Nephron progenitor cell (in vitro differentiated cells): Measurements from ENCODE around the gene CSN3.

ENCODE experiments used
- DNase-seq: peaks from one replicate; pipeline ENCODE4 v3.0.0; 2021
- H3K27ac Mint-ChIP-seq: 2 replicates; pipeline ENCODE4 v1.8.0; 2021; ENCODE audit warnings: mild to moderate bottlenecking, moderate library complexity, mixed read lengths
- H3K27me3 Mint-ChIP-seq: 2 replicates; pipeline ENCODE4 v1.8.0; 2021; ENCODE audit warnings: mild to moderate bottlenecking, low read depth, mixed read lengths; ENCODE audit not compliant: poor library complexity
- H3K36me3 Mint-ChIP-seq: 2 replicates; pipeline ENCODE4 v1.8.0; 2021; ENCODE audit warnings: low read depth, mixed read lengths
- H3K4me1 Mint-ChIP-seq: 2 replicates; pipeline ENCODE4 v1.8.0; 2021; ENCODE audit warnings: mixed read lengths
- H3K4me3 Mint-ChIP-seq: 2 replicates; pipeline ENCODE4 v1.8.0; 2021; ENCODE audit warnings: mild to moderate bottlenecking, moderate library complexity, mixed read lengths
- H3K9me3 Mint-ChIP-seq: 2 replicates; pipeline ENCODE4 v1.8.0; 2021; ENCODE audit warnings: mild to moderate bottlenecking, moderate library complexity, mixed read lengths
- TF ChIP-seq, protein P1 (sequence below): fragments of 200-600 bp; sonication (generic); IDR thresholded peaks from 2 replicates; pipeline ENCODE4 v1.5.0; 2021; ENCODE audit warnings: antibody characterized with exemption

Gene CSN3

DNA sequence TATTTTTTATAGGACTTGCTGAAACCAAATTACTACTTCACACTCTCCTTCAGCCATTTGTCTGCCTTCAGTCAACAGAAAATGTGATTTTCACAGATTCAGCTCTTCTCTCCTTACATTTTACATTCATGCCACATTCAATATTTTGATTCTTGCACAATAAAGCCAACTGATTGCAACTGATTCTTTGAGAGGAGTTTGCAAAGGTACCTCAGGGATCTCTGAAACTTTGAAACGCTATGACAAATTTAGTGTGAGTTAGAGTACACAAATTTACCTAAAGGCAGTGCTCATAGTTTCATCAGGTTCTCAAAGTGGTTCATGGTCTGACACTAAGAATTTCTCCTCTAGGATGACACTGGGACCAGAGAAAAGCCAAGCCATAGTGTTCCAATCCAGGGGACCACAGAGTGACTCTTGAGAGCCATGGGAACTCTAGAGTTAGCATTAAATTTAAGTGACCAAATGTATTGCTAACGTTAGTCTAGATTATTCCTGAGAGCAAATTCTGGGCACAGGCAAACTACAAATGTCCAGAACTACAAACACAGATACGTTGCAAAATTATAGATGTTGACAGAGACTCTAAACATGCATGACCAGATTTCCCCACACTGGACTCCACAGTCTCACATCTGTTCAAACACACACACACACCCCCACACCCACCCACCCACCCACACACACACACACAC, 9.0 kb downstream of the CSN3 start:
- no peaks in the 10 kb centered on the region for H3K9me3 Mint-ChIP-seq
- H3K27ac Mint-ChIP-seq = no peak overlapping the region
- TF ChIP-seq, protein P1, sequence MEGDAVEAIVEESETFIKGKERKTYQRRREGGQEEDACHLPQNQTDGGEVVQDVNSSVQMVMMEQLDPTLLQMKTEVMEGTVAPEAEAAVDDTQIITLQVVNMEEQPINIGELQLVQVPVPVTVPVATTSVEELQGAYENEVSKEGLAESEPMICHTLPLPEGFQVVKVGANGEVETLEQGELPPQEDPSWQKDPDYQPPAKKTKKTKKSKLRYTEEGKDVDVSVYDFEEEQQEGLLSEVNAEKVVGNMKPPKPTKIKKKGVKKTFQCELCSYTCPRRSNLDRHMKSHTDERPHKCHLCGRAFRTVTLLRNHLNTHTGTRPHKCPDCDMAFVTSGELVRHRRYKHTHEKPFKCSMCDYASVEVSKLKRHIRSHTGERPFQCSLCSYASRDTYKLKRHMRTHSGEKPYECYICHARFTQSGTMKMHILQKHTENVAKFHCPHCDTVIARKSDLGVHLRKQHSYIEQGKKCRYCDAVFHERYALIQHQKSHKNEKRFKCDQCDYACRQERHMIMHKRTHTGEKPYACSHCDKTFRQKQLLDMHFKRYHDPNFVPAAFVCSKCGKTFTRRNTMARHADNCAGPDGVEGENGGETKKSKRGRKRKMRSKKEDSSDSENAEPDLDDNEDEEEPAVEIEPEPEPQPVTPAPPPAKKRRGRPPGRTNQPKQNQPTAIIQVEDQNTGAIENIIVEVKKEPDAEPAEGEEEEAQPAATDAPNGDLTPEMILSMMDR = no peak
- no peaks in the 10 kb centered on the region for H3K27me3 Mint-ChIP-seq
- DNase-seq = no peak
- H3K4me1 Mint-ChIP-seq = no peaks in the 10 kb centered on the region
- no peaks in the 10 kb centered on the region for H3K36me3 Mint-ChIP-seq
- H3K4me3 Mint-ChIP-seq = no peak overlapping the region

DNA sequence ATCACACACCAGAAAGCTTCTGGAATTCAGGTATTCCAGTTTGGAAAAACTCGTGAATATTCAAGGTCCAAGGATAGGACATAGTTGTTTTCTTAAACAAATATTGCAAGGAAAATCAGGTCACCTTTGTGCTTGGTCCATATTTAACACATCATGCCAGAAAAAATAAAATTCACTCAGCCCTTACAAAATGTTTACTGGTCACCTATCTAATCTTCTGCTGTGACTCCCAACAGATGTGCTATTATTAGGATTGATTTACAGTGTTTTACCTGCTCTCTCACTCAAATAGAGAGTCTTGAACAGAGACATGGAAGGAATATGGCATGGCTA, 9.5 kb downstream of the CSN3 start:
- Mint-ChIP-seq H3K4me3 (no peak overlapping the region), H3K27me3 (no peaks in the 10 kb centered on the region), H3K4me1 (no peaks in the 10 kb centered on the region), H3K36me3 (no peaks in the 10 kb centered on the region), H3K9me3 (no peaks in the 10 kb centered on the region), H3K27ac (no peak overlapping the region)
- TF ChIP-seq, protein P1 = no peak
- DNase-seq = no peak

DNA sequence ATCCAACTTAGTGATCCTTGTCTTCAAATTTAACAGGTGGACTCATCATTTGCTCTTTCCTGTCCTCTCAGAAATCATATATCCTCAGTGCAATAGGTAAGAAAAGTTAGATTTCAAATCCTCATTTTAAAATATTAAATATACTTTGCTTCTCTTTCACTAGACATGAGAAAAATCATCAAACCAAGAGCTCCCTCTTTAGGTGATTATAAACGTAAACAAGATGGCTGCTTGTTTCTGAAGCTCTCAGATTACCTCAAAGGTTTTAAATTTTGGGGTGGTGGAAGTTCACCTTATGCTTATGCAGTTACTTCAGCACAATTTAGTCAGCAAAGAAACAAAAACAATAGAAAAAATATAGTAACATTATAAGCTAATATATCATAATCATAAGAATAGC, 27.3 kb downstream of the CSN3 start:
- H3K4me1 Mint-ChIP-seq = no peaks in the 10 kb centered on the region
- TF ChIP-seq, protein P1 = no peak
- no peak for DNase-seq
- no peaks in the 10 kb centered on the region for H3K9me3 Mint-ChIP-seq
- no peaks in the 10 kb centered on the region for H3K36me3 Mint-ChIP-seq
- peaks cover 3% of the 10 kb centered on the region for H3K27me3 Mint-ChIP-seq
- H3K4me3 Mint-ChIP-seq = no peak overlapping the region
- H3K27ac Mint-ChIP-seq = no peak overlapping the region

DNA sequence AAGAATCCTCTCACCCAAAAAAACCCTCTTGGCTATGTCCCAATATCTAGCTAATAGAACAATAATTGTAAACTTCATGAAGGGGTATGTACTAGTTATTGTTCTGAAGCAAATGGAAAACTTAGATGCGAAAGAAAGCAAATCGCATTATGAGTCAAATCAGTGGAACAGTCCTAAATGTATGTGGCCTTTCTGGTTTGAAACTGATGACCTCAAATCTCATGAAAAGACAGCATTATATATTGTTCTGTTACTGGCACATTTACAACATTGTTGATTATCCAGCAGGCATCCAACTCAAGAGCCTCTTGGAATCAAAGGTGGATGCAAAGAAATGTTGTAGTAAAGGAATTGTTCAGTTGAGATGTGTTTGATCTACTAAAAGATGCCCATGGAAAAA, 34.7 kb downstream of the CSN3 start:
- H3K36me3 Mint-ChIP-seq = no peaks in the 10 kb centered on the region
- TF ChIP-seq, protein P1 = no peak
- H3K9me3 Mint-ChIP-seq = no peaks in the 10 kb centered on the region
- H3K4me3 Mint-ChIP-seq = no peak overlapping the region
- no peak overlapping the region for H3K27ac Mint-ChIP-seq
- DNase-seq = no peak
- H3K4me1 Mint-ChIP-seq = no peaks in the 10 kb centered on the region
- H3K27me3 Mint-ChIP-seq = peaks cover 2% of the 10 kb centered on the region

DNA sequence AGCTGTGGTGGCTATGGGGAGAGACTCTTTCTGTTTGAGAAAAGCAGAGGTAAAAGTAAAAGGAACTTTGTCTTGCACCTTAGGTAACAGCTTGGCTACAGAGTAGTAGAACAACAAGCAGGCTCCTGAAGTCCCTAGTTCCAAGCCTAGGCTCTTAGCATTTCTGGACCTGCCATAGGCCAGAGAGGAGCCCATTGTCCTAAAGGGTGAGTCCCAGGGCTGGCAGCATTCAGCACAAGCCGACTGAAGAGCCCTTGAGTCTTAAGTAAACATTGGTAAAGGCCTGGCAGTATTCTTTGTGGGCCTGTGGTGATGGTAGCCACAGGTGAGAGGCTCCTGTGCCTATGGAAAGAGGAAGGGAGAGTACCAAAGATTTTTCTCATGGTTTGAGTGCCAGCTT, 38.2 kb downstream of the CSN3 start:
- no peak for DNase-seq
- Mint-ChIP-seq H3K4me1 (no peaks in the 10 kb centered on the region), H3K27ac (no peak overlapping the region), H3K9me3 (no peaks in the 10 kb centered on the region), H3K27me3 (peaks cover under 1% of the 10 kb centered on the region), H3K4me3 (no peak overlapping the region), H3K36me3 (no peaks in the 10 kb centered on the region)
- TF ChIP-seq, protein P1 = no peak

DNA sequence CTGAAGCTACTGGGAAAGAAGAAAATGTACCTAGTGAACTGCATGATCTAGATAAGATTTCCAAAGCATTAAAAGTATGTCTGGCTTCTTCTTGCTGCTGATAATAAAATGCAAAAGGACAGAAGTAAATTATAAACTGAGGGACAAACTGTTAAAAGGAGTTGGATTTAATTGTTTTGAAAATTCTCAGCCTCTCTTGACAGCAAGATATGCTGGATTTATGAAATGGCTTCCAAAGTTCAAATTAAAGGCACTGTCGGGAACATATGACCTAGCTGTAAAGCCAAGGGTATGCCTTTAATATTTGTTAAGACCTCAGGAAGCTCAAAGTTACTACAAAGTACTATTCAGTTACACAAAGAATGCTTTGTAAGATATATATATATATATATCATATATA, 46.3 kb downstream of the CSN3 start:
- no peak for DNase-seq
- Mint-ChIP-seq H3K4me3 (no peak overlapping the region), H3K36me3 (no peaks in the 10 kb centered on the region), H3K4me1 (no peaks in the 10 kb centered on the region), H3K9me3 (no peaks in the 10 kb centered on the region), H3K27ac (no peak overlapping the region), H3K27me3 (peaks cover 8% of the 10 kb centered on the region)
- TF ChIP-seq, protein P1 = no peak
